ENCODE measurements around the gene NCF2. TPM values are rescaled to one million over a fixed set of nuclear protein-coding genes. Genes with fewer than 3 reads are reported as not detected.

Gene NCF2
- total RNA-seq, 1 donor from 2014 or later, result 2.7 TPM

GRCh38 chr1:183592733-183593132 lies 2.5 kb upstream of the NCF2 start:
- no peak overlapping the region for H3K4me3 Mint-ChIP-seq (ENCODE audit: unreplicated experiment)
- no peak for DNase-seq (ENCODE audit: low spot score)
- no peaks in the 10 kb centered on the region for H3K9me3 Mint-ChIP-seq (ENCODE audit: low read depth)
- no peak overlapping the region for H3K27ac Mint-ChIP-seq (ENCODE audit: unreplicated experiment)
- no peaks in the 10 kb centered on the region for H3K27me3 Mint-ChIP-seq (ENCODE audit: low read depth)
- H3K36me3 Mint-ChIP-seq (ENCODE audit: low read depth), result no peaks in the 10 kb centered on the region
- TF ChIP-seq, protein P1, sequence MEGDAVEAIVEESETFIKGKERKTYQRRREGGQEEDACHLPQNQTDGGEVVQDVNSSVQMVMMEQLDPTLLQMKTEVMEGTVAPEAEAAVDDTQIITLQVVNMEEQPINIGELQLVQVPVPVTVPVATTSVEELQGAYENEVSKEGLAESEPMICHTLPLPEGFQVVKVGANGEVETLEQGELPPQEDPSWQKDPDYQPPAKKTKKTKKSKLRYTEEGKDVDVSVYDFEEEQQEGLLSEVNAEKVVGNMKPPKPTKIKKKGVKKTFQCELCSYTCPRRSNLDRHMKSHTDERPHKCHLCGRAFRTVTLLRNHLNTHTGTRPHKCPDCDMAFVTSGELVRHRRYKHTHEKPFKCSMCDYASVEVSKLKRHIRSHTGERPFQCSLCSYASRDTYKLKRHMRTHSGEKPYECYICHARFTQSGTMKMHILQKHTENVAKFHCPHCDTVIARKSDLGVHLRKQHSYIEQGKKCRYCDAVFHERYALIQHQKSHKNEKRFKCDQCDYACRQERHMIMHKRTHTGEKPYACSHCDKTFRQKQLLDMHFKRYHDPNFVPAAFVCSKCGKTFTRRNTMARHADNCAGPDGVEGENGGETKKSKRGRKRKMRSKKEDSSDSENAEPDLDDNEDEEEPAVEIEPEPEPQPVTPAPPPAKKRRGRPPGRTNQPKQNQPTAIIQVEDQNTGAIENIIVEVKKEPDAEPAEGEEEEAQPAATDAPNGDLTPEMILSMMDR (IDR thresholded peaks at IDR 0.05), result no peak
- H3K4me1 Mint-ChIP-seq (ENCODE audit: low read depth), result peaks cover 4% of the 10 kb centered on the region

GRCh38 chr1:183589874-183590243 lies 400 bp downstream of the NCF2 start:
- TF ChIP-seq, protein P1 (IDR thresholded peaks at IDR 0.05), result no peak
- Mint-ChIP-seq H3K4me1 (ENCODE audit: low read depth) (peaks cover 4% of the 10 kb centered on the region), H3K27me3 (ENCODE audit: low read depth) (no peaks in the 10 kb centered on the region), H3K27ac (ENCODE audit: unreplicated experiment) (no peak overlapping the region), H3K36me3 (ENCODE audit: low read depth) (no peaks in the 10 kb centered on the region), H3K4me3 (ENCODE audit: unreplicated experiment) (no peak overlapping the region), H3K9me3 (ENCODE audit: low read depth) (no peaks in the 10 kb centered on the region)
- no peak for DNase-seq (ENCODE audit: low spot score)

DNA sequence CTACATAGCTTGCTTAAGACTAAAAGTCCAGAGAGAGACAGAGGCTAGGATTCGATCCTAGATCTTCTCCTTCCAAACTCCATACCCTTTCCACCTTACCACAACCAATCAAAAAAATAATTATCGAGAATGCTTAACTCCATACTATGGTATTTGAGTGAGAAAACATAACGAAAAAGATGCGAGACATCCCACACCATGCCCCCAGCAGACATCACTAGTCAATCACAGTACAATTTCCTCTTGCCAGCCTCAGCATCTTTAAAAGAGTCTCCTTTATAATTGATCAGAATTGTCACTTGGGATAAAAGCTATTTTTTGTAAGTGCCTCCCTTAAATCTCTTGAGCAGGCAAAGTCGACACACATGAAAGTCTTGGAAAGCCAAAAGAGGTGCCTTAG lies 875 bp downstream of the NCF2 start:
- Mint-ChIP-seq H3K27me3 (ENCODE audit: low read depth) (no peaks in the 10 kb centered on the region), H3K36me3 (ENCODE audit: low read depth) (no peaks in the 10 kb centered on the region), H3K9me3 (ENCODE audit: low read depth) (no peaks in the 10 kb centered on the region), H3K27ac (ENCODE audit: unreplicated experiment) (no peak overlapping the region), H3K4me1 (ENCODE audit: low read depth) (peaks cover 4% of the 10 kb centered on the region), H3K4me3 (ENCODE audit: unreplicated experiment) (no peak overlapping the region)
- TF ChIP-seq, protein P1 (IDR thresholded peaks at IDR 0.05), result no peak
- no peak for DNase-seq (ENCODE audit: low spot score)

GRCh38 chr1:183588827-183589226 lies 1.4 kb downstream of the NCF2 start:
- no peaks in the 10 kb centered on the region for H3K27me3 Mint-ChIP-seq (ENCODE audit: low read depth)
- TF ChIP-seq, protein P1 (IDR thresholded peaks at IDR 0.05), result no peak
- H3K9me3 Mint-ChIP-seq (ENCODE audit: low read depth), result no peaks in the 10 kb centered on the region
- no peaks in the 10 kb centered on the region for H3K36me3 Mint-ChIP-seq (ENCODE audit: low read depth)
- H3K4me3 Mint-ChIP-seq (ENCODE audit: unreplicated experiment), result no peak overlapping the region
- H3K27ac Mint-ChIP-seq (ENCODE audit: unreplicated experiment), result no peak overlapping the region
- peaks cover 4% of the 10 kb centered on the region for H3K4me1 Mint-ChIP-seq (ENCODE audit: low read depth)
- DNase-seq (ENCODE audit: low spot score), result no peak

- Mint-ChIP-seq H3K4me3 (ENCODE audit: unreplicated experiment) (no peak overlapping the region), H3K27ac (ENCODE audit: unreplicated experiment) (no peak overlapping the region), H3K4me1 (ENCODE audit: low read depth) (peaks cover 4% of the 10 kb centered on the region), H3K27me3 (ENCODE audit: low read depth) (no peaks in the 10 kb centered on the region), H3K36me3 (ENCODE audit: low read depth) (no peaks in the 10 kb centered on the region), H3K9me3 (ENCODE audit: low read depth) (no peaks in the 10 kb centered on the region)
- TF ChIP-seq, protein P1 (IDR thresholded peaks at IDR 0.05), result no peak
- no peak for DNase-seq (ENCODE audit: low spot score)
Measured at GRCh38 chr1:183586926-183587325, 3.3 kb downstream of the NCF2 start.
